SK-N-MC (cell line): ENCODE data around the gene DLGAP1.

Source experiments
- DNase-seq: peaks from one replicate; pipeline ENCODE4 v3.0.0-alpha.2; 2011; ENCODE audit warnings: low read depth, low spot score
- H3K27ac ChIP-seq: fragments of 200-600 bp; sonication (generic); 2 replicates; pipeline ENCODE4 v1.5.1; 2016; ENCODE audit warnings: mixed run types
- H3K36me3 ChIP-seq: fragments of 200-600 bp; sonication (generic); 2 replicates; pipeline ENCODE4 v1.6.1; 2017; ENCODE audit warnings: antibody characterized with exemption, low read length, mixed read lengths; ENCODE audit not compliant: insufficient read depth
- H3K4me3 ChIP-seq: fragments of 200-600 bp; sonication (generic); 2 replicates; pipeline ENCODE4 v1.5.1; 2016
- H3K9ac ChIP-seq: fragments of 200-600 bp; sonication (generic); 2 replicates; pipeline ENCODE4 v1.8.0; 2017; ENCODE audit warnings: mixed run types, mixed read lengths; ENCODE audit not compliant: insufficient read length
- H3K9me3 ChIP-seq: fragments of 200-600 bp; sonication (generic); 2 replicates; pipeline ENCODE4 v1.6.1; 2017; ENCODE audit warnings: low read depth, mild to moderate bottlenecking, antibody characterized with exemption, low read length, moderate library complexity, mixed read lengths
- EZH2 ChIP-seq: fragments of 200-600 bp; sonication (generic); IDR thresholded peaks from one replicate; pipeline ENCODE4 v1.6.1; 2017; ENCODE audit warnings: antibody characterized with exemption
- FOXP2 ChIP-seq: optimal IDR thresholded peaks from 2 replicates; pipeline ENCODE3; 2011; ENCODE audit warnings: mild to moderate bottlenecking, moderate library complexity; ENCODE audit not compliant: insufficient read depth; ENCODE audit errors: extremely low read length, control extremely low read depth
- POLR2AphosphoS5 ChIP-seq: IDR thresholded peaks from 2 replicates; pipeline ENCODE4 v1.6.1; 2012; ENCODE audit warnings: mild to moderate bottlenecking, low read depth, low read length, borderline replicate concordance

Gene DLGAP1

DNA sequence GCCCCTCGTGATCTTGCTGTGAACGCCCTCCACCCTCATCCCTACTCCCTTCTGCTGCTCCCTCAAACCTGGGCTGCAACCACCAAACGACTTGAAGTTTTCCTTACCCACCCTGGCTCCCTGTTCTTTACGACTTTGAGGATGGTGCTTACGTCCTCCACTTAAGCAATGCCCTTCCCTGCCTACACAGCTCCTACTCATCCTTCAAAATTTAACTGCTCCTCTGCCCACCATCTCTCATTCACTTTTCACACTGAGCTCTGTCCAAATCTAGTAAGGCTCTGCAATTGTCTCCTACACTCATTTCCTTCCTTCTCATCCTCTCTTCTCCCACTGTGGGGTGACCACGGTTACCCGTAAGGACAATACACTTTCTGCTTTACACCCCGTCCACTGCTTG lies 554.1 kb downstream of the DLGAP1 start:
- DNase-seq = no peak
- H3K9me3 ChIP-seq = no peaks in the 10 kb centered on the region
- no peak overlapping the region for H3K4me3 ChIP-seq
- H3K27ac ChIP-seq = no peak overlapping the region
- no peak overlapping the region for H3K9ac ChIP-seq
- no peaks in the 10 kb centered on the region for H3K36me3 ChIP-seq
- TF ChIP-seq EZH2 (no peak), POLR2AphosphoS5 (no peak), FOXP2 (no peak)

DNA sequence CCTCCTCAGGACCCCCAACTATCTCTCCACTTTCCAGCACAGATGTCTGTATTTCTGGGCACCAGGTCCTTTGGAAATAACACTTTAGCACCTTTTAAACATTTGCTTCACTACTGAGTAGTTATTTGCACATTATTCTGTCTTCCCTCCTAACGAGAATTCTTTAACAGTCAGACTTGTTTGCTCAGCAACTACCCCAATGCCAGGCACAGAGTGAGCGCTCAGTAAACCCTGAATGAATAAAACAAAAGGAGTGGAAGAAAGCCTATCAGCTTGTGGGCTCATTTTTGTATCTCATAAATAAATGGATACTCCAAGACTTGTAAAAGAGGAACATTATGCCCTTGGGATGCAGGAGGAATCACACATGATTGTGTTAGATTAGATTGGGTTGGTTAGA lies 554.8 kb downstream of the DLGAP1 start:
- Histone ChIP-seq H3K36me3 (no peaks in the 10 kb centered on the region), H3K9me3 (no peaks in the 10 kb centered on the region), H3K27ac (no peak overlapping the region)

DNA sequence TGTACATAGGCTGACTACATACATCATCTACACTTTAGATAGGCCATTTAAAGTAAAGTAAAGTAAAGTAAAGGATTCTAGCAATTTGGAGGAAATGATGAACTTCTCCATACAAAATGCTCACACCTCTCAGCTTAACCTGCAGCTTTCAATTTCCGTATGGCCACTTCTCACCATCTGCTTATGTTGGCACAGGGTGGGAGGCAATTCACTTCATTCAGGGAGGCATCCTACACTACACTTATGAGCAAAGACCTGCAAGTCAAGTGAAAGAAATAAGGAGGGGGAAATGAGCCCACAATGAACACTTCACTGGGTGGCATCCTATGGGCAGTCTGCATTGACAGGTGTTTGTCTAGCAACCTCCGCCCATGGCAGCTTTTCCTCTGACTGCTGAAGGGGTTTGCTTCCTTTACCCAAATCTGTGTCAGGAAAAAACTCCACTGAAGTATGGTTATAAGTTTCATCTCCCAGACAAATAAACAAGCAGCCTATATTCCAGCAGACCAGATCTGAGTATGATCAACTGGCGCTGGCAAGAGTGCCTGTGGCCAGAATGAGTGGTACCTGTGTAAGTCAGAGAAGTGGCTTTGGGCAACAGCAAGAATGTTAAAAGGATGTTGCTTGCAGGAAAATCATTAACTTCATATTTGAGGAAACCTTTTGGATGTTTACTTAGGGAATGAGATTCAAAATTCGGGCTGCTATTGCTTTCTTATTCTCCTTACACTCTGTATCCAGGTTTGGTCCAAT lies 556.1 kb downstream of the DLGAP1 start:
- H3K4me3 ChIP-seq = no peak overlapping the region
- H3K27ac ChIP-seq = no peak overlapping the region
- no peak for TF ChIP-seq EZH2
- TF ChIP-seq POLR2AphosphoS5 = no peak
- no peak for TF ChIP-seq FOXP2
- no peaks in the 10 kb centered on the region for H3K36me3 ChIP-seq
- DNase-seq = no peak
- no peaks in the 10 kb centered on the region for H3K9me3 ChIP-seq
- no peak overlapping the region for H3K9ac ChIP-seq

More for the DNA sequence above, 554.8 kb downstream of the DLGAP1 start:
- DNase-seq = no peak
- H3K9ac ChIP-seq = no peak overlapping the region
- no peak overlapping the region for H3K4me3 ChIP-seq
- TF ChIP-seq POLR2AphosphoS5 = no peak
- no peak for TF ChIP-seq FOXP2
- no peak for TF ChIP-seq EZH2

DNA sequence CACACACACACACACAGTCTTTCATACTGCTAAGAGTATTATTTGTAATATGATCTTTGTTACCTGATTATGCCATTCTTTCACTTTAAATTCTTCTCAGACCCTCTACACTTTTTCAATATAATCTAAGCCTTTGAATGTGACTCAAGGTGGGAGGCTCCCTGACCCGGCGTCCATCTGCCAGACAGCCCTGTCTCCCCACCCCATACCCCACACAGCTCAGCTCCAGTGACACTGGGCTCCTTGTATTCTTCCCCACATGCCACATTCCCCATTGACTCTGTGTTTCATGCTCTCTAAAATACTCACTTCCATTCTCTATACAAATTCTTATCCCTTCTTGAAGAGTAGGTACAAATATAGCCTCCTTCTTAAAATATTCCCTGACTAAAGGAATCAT lies 563.0 kb downstream of the DLGAP1 start:
- H3K9ac ChIP-seq = no peak overlapping the region
- H3K36me3 ChIP-seq = no peaks in the 10 kb centered on the region
- no peak overlapping the region for H3K27ac ChIP-seq
- no peak for DNase-seq
- TF ChIP-seq POLR2AphosphoS5 (no peak), FOXP2 (no peak)
- no peak overlapping the region for H3K4me3 ChIP-seq
- no peaks in the 10 kb centered on the region for H3K9me3 ChIP-seq

DNA sequence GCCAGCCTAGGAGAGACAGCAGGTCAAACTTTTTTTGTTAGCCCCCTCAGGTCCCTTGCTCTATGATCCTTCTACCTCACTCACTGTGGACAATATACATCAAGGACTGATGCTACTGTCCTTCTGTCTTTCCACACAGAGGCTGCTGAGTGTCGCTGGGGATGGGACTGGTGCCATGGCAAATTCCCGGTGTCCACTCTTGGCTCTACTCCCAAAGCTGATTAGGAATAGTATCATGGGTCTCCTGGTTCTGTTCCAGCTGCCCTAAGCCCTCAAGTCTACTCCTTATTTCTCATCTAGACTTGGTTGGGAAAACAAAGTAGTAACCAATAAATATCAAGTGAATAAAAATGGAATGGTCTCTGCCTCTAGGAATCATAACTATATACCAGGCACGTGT lies 563.9 kb downstream of the DLGAP1 start:
- TF ChIP-seq POLR2AphosphoS5 (no peak), EZH2 (no peak), FOXP2 (no peak)
- Histone ChIP-seq H3K9me3 (no peaks in the 10 kb centered on the region), H3K9ac (no peak overlapping the region), H3K27ac (no peak overlapping the region), H3K36me3 (no peaks in the 10 kb centered on the region), H3K4me3 (no peak overlapping the region)
- no peak for DNase-seq

DNA sequence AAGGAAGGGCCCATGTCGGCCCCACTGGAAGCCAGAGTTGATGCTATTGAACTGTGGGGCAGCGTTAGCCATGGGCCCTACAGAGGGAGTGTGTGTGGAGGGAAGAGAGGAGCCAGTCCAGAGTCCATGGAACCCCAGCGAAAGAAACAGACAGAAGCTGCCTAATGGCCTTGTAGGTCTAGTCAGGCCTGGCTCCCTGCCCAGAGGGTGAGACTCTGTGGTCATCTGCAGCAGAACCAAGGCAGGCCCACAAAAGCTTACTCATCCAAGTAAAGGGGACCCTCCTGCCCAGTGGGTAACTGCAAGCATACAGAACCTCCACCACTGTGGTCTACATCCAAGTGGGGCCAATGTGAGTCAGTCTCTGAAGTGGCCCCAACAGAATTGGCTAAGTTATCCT lies 565.3 kb downstream of the DLGAP1 start:
- DNase-seq = no peak
- Histone ChIP-seq H3K36me3 (no peaks in the 10 kb centered on the region), H3K9me3 (no peaks in the 10 kb centered on the region), H3K4me3 (no peak overlapping the region), H3K9ac (no peak overlapping the region), H3K27ac (no peak overlapping the region)
- no peak for TF ChIP-seq EZH2
- TF ChIP-seq POLR2AphosphoS5 = no peak
- no peak for TF ChIP-seq FOXP2

DNA sequence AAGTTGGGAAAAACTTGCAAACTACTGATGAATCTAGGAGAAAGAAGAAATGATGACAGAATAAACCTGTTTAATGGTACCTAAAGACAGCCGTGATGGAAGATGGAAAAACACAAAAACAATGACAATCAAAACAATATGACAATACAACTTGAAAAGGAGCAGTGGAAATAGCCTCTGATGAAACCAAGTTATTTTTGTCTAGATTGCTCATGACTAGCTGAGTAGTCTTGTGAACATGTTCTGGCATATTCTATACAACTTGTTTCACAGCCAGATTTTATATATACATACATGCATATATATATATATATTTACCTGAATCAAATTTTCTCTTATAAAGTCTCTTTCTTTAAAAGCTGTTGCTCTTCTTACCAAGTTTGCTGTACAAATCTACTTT lies 566.0 kb downstream of the DLGAP1 start:
- DNase-seq = no peak
- TF ChIP-seq FOXP2 (no peak), EZH2 (no peak), POLR2AphosphoS5 (no peak)
- Histone ChIP-seq H3K9ac (no peak overlapping the region), H3K36me3 (no peaks in the 10 kb centered on the region), H3K27ac (no peak overlapping the region), H3K4me3 (no peak overlapping the region), H3K9me3 (no peaks in the 10 kb centered on the region)

DNA sequence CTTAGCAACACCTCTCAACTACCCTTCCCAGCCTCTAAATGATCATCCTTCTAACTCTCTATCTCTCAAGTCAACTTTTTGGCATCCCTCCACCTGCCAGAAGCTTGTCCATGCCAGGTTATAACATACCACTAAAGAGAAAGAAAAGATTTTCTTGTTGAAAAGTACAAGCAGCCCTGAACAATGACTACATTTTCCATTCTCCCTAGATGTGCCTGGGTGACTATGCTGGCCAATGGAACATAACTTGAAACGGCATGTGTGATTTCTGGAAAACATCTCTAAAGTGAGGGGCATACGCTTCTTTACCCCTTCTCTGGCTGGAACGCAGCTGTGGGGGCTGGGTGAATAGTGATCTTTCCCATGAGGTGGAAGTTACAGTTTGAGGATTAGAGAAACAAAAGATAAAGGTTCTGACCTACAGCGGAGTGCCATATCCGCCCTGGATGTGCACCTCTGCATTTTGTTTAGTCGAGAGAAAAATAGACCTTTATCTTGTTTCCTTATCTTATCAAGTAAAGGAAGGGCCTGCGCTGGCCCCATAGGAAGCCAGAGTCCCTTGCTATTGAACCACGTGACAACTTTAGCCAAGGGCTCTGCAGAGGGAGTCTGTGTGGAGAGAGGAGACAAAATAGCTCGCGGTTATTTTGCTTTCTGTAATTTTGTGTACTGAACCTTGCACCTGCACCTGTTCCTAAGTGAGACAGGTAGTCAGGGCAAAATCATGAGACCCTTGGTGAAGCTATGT lies 568.4 kb downstream of the DLGAP1 start:
- Histone ChIP-seq H3K9ac (no peak overlapping the region), H3K36me3 (no peaks in the 10 kb centered on the region), H3K4me3 (no peak overlapping the region), H3K9me3 (no peaks in the 10 kb centered on the region), H3K27ac (no peak overlapping the region)
- TF ChIP-seq EZH2 = no peak
- no peak for TF ChIP-seq FOXP2
- TF ChIP-seq POLR2AphosphoS5 = no peak
- DNase-seq = no peak
